Mammary epithelial cell (primary cell): ENCODE results near the gene ACSL6.

ENCODE experiments used
- EZH2 ChIP-seq: IDR thresholded peaks from 2 replicates; pipeline ENCODE4 v1.6.1; 2012; ENCODE audit warnings: low read length, inconsistent platforms, borderline replicate concordance
- TF ChIP-seq, protein P1 (sequence below), 2 donors: IDR thresholded peaks in 1 of 2; conservative IDR thresholded peaks in 1 of 2; 2 replicates each; pipeline ENCODE4 v1.5.1; 2011 to 2012; ENCODE audit warnings: inconsistent platforms in 2 of 2, low read length in 2 of 2, mild to moderate bottlenecking in 2 of 2, control low read depth in 1 of 2, low read depth in 1 of 2; ENCODE audit not compliant: insufficient read depth in 1 of 2; ENCODE audit errors: extremely low read depth in 1 of 2

DNA sequence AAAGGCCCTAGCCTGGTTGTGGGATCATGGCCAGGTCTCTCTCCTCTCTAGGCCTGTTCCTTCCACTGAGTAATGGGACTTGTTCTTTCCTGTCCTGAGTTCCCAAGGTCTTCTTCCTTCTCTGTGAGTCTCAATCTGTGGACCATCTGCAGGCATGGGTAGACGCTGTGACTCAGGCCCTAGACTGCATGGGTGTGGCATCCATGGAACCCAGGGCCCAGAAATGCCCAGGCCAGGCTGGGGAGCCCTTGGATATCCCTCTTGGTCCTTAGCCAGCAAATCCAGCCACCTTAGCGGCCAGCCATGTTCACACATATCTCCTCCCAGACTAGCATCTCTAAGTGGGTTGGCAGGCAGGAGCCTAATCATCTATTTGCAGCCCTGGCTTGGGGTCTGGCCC, 2.3 kb upstream of the ACSL6 start:
- TF ChIP-seq, protein P1, sequence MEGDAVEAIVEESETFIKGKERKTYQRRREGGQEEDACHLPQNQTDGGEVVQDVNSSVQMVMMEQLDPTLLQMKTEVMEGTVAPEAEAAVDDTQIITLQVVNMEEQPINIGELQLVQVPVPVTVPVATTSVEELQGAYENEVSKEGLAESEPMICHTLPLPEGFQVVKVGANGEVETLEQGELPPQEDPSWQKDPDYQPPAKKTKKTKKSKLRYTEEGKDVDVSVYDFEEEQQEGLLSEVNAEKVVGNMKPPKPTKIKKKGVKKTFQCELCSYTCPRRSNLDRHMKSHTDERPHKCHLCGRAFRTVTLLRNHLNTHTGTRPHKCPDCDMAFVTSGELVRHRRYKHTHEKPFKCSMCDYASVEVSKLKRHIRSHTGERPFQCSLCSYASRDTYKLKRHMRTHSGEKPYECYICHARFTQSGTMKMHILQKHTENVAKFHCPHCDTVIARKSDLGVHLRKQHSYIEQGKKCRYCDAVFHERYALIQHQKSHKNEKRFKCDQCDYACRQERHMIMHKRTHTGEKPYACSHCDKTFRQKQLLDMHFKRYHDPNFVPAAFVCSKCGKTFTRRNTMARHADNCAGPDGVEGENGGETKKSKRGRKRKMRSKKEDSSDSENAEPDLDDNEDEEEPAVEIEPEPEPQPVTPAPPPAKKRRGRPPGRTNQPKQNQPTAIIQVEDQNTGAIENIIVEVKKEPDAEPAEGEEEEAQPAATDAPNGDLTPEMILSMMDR (conservative IDR thresholded peaks at IDR 0.05 in 1 of 2, IDR thresholded peaks at IDR 0.05 in 1 of 2; ENCODE audit: extremely low read depth in 1 of 2, insufficient read depth in 1 of 2, low read depth in 1 of 2, low read length in 2 of 2) = no peak
- no peak for TF ChIP-seq EZH2
